Hematopoietic multipotent progenitor cell (in vitro differentiated cells): ENCODE results near the gene PNLIPRP1. TPM values are rescaled to one million over a fixed set of nuclear protein-coding genes. Genes with fewer than 3 reads are reported as not detected.
A peak's percentile ranks its signal among the peaks of the same experiment; 100 is the strongest.

ENCODE experiments used
- DNase-seq, 3 donors: peaks; one replicate each; pipeline ENCODE4 v3.0.0-alpha.2; 2011 to 2015; ENCODE audit warnings: low read depth in 2 of 3, low spot score in 2 of 3
- total RNA-seq: library from RNA; depleted of rRNA; stranded (reverse); fragments of >200 nt; gene quantifications from one replicate; pipeline ENCODE4 v1.2.3, GENCODE V29; 2012

The PNLIPRP1 gene
- total RNA-seq, 1 donor: not detected

GRCh38 chr10:116629340-116629739 lies 38.6 kb downstream of the PNLIPRP1 start:
- no peak for DNase-seq

DNA sequence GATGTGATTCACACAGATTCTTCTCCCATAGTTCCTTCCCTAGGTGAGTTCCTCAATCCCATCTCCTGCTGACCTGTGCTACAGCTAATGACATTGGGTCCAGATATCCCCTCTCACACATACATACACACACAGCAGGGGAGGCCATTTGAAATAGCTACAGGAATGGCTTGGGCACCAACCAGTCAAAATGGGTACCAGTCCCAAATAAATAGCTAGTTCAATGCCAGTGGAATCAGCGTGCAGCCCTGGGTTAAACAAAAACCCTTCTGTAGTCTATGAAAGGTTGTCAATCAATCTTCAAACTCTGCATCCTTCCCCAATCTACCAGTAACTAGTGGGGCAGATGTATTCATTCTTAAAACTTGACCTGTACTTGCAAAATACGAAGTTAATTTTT lies 39.3 kb downstream of the PNLIPRP1 start:
- no peak for DNase-seq

DNA sequence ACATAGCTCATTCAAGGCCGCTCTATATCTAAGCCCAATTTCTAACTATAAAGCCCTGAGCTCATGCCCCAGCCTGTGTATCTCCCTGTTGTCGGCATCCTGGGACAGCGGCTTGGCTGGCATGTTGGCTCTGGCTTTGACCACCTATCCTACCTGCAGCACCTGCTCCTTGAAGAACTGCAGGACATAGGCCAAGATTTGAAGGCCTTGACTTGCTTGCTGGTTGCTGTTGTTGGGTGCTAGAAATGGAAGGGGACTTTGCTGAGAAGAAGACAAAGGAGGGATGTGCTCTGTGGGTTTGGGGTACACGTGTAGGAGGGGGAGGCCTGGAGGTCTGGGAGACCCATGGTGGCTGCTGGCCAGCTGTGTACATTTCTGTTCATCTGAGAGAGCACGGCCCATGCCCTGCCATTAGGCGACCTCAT lies 41.1 kb downstream of the PNLIPRP1 start:
- no peak for DNase-seq

GRCh38 chr10:116632596-116633215 lies 41.9 kb downstream of the PNLIPRP1 start:
- no peak for DNase-seq

DNA sequence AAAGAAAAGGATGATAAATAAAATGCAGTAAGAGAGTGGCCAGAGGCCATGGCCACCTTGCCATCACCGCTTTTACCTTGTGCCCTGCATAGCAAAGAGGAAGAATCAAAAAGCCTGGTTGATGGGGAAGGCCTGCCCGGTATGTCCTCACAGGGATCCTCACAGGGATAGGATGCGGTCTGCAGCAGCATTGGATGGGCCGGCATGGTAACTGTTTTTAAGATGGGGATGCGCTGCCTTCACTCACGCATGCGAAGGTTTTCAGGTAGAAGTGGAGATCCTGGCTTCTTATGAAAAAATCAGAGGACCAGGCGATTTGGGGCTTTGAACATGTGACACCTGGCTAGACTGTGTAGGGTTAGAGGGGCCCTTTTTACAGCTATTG lies 42.4 kb downstream of the PNLIPRP1 start:
- DNase-seq: no peak

DNA sequence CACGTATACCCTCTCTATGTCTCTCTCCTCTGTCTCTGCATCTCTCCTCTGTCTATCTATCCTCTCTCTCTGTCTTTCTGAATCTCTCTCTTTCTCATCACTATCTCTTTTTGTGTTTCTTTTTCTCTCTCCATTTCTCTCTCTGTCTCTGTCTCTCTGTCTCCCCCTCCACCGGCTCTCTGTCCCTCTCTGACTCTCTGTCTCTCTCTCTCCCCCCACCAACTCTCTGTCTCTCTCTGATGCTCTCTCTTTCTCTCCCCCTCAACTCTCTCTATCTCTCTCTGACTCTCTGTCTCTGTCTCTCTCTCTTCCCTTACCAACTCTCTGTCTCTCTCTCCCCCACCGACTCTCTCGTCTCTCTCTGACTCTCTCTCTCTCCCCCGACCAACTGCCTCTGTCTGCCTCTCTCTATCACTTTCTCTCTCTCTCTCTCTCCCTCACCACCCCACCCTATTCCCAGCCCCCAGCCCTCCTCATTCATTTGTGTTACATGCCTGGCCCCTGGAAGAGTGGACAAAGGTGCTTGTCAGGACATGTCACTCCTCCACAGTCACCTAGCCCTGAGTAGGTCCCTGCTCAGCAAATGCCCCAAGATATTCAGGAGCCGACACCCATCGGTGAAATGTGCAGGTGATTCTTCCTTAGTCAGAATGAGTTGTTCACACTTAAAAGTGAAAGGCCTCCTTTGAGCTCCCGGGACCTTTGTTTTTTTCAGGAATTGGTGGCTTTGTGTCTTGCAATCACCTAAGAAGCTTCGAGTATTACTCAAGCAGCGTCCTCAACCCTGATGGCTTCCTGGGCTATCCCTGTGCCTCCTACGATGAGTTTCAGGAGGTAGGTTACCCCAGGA lies 43.6 kb downstream of the PNLIPRP1 start:
- no peak for DNase-seq

- DNase-seq: no peak
These were observed 45.6 kb downstream of the PNLIPRP1 start for GRCh38 chr10:116636385-116636784.

DNA sequence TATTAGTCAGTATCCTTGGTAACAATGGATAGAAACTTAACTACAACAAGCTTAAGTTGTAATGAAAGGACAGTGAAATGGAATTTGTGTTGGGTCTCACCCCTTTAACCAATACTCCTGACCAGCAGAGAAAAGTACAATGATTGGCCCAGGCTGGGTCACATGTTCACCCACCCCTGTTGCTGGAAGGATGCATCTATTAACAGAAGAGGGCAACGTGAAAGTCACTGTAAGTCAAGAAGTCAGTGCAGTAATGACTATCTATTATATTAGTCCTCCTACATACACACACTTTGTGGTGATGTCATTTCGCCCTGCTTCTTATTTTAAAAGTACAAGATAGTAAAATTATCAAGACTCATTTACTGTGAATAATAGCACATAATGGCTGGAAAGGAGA lies 46.2 kb downstream of the PNLIPRP1 start:
- DNase-seq: no peak

GRCh38 chr10:116637830-116638229 lies 47.1 kb downstream of the PNLIPRP1 start:
- DNase-seq: no peak

- no peak for DNase-seq
These were observed 55.7 kb downstream of the PNLIPRP1 start for GRCh38 chr10:116646502-116646901.

DNA sequence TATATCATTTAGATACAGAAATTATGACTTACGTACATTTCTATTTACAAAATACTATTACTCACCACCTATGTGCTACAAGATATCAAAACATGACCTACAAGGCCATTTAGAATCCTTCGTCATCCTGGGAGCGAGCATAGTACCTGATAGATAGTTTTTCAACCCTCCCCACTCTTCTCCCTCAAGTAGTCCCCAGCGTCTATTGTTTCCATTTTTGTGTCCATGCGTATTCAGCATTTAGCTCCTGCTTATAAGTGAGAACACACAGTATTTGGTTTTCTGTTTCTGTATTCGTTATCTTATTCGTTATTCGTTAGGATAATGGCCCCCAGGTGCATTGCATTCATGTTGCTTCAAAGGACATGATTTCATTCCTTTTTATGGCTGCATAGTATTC lies 58.1 kb downstream of the PNLIPRP1 start:
- DNase-seq: no peak

DNA sequence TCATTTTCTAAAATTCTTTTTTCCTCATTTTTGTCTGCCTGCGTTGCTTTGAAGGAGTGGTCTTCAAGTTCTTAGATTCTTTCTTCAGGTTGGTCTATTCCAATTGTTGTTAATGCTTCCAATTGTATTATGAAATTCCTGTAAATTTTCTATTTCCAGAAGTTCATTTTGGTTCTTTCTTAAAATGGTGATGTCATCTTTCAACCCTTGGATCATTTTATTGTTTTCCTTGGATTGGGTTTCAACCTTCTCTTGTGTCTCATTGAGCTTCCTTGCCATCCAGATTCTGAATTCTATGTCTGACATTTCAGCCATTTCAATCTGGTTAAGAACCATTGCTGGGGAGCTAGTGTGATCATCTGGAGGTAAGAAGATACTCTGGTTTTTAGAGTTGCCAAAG lies 63.1 kb downstream of the PNLIPRP1 start:
- DNase-seq: no peak

GRCh38 chr10:116654816-116655215 lies 64.1 kb downstream of the PNLIPRP1 start:
- DNase-seq: peak in 1 of 3 donors; percentile 3

- no peak for DNase-seq
These were observed 64.8 kb downstream of the PNLIPRP1 start for GRCh38 chr10:116655568-116655967.

GRCh38 chr10:116656044-116656443 lies 65.3 kb downstream of the PNLIPRP1 start:
- DNase-seq: no peak

DNA sequence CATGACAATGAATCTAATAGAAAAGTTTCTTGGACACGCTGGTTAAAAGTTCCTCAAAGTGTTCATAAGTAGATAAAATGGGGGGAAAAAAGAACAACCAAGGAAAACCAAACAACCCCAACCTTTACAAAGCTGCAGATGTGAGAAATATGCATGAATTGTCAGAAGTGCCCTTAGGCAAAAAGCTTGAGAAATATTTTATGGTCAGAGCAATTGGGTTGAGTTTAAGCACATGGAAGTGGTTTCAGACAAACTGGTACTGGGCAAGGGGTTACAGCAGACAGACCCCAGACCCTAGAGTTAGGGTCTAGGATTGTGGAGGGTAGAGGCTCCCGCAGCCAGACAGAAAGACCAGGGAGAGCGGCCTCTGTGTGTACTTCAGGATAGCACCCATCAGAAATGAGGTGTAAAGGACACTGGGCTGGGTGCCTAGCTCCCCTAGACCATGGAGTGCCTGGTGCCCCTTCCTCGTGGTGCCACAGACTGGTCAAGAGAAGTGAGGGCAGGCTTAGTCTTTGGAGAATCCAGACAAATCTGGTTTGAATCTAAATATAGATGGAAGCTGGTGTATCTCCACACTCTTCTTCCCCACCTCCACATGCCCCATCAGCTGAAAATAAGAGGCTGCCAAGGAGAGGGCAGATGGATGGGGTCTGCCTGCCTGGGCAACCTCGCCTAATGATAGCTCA lies 67.2 kb downstream of the PNLIPRP1 start:
- DNase-seq: no peak

Other genes starting within 250 kb of the PNLIPRP1 start
- gene PNLIPRP3, start 163.1 kb upstream of the PNLIPRP1 start, total RNA-seq: not detected
- not detected for gene PNLIP, start 45.0 kb upstream of the PNLIPRP1 start, total RNA-seq
- not detected for gene PNLIPRP2, start 30.0 kb downstream of the PNLIPRP1 start, total RNA-seq
- 0.54 TPM for gene HSPA12A, start 151.6 kb downstream of the PNLIPRP1 start, total RNA-seq